ENCODE results near the gene SUPT5H.
A peak's percentile ranks its signal among the peaks of the same experiment; 100 is the strongest.

Gene SUPT5H

DNA sequence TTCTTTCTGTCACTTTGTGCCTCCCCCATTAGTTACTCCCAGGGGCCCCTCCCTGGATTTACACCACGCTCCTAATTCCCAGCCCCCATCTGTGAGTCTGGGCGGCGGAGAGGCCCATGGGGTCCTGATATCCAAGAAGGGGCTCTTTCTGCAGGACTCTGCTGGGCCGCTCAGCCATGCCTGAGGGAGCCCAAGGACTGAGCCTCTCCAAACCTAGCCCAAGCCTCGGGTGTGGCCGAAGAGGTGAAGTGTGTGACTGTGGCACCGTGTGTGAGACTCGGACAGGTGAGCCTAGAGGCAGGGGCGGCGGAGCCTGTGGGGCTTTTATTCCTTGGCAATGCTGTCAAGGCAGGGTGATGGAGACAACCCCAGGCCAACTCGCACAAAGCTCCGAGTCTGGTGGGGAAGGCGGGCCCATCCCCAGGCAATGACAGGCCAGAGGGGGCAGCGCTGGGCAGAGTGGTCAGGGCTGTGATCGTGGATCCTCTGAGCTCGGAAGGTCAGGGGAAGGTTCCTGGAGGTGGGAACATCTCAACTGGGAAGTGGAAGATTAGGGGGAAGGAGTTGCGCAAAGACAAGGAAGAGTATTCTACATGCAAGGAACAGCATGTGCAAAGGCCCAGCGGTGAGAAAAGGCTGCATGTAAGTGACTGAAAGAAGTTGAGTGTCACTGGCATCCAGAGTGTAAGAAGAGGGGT lies 31.3 kb upstream of the SUPT5H start:
- no peaks in the 10 kb centered on the region for H3K27me3 Mint-ChIP-seq
- no peaks in the 10 kb centered on the region for H3K9me3 Mint-ChIP-seq (ENCODE audit: low read depth)
- peak overlapping the region; percentile 87 for H3K4me3 Mint-ChIP-seq
- H3K36me3 Mint-ChIP-seq = no peaks in the 10 kb centered on the region
- H3K4me1 Mint-ChIP-seq (ENCODE audit: low read depth) = peaks cover 33% of the 10 kb centered on the region
- H3K27ac Mint-ChIP-seq = peak overlapping the region; percentile 72

DNA sequence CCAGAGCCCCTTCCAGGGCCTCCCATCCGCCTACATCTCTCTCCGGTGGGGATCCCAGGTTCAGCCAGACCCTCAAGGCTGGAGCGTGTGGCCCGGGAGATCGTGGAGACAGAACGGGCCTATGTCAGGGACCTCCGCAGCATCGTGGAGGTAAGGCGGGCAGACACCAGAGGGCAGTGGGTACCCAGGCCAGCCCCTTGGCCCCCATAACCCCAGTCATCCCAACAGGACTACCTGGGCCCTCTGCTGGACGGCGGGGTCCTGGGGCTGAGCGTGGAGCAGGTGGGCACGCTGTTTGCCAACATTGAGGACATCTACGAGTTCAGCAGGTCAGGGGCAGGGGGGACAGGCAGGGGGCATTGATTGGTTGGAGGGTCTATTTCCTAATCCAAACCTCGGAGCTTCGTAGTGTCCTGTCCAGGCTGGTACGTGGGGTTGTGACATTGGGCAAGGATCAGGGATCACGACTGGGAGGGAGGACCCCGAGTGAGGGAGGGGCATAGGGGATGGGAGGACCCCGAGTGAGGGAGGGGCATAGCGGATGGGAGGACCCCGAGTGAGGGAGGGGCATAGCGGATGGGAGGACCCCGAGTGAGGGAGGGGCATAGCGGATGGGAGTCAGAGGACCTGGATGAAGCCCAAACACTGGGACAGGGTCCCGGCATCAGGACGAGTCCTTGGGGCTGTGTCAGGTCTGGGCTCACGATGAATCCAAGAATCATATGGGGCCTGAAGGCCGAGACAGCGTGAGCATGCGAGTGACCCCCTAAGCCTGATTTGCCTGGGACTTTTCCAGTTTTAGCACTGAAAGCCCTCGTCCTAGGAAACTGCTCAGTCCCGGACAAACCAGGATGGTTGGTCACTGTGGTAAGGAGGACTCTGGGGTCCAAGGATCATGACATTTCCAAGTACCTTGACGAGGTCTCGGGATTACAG lies 30.0 kb upstream of the SUPT5H start:
- Mint-ChIP-seq H3K27ac (no peak overlapping the region), H3K27me3 (no peaks in the 10 kb centered on the region), H3K4me1 (ENCODE audit: low read depth) (peaks cover 30% of the 10 kb centered on the region), H3K36me3 (no peaks in the 10 kb centered on the region), H3K9me3 (ENCODE audit: low read depth) (no peaks in the 10 kb centered on the region), H3K4me3 (no peak overlapping the region)

DNA sequence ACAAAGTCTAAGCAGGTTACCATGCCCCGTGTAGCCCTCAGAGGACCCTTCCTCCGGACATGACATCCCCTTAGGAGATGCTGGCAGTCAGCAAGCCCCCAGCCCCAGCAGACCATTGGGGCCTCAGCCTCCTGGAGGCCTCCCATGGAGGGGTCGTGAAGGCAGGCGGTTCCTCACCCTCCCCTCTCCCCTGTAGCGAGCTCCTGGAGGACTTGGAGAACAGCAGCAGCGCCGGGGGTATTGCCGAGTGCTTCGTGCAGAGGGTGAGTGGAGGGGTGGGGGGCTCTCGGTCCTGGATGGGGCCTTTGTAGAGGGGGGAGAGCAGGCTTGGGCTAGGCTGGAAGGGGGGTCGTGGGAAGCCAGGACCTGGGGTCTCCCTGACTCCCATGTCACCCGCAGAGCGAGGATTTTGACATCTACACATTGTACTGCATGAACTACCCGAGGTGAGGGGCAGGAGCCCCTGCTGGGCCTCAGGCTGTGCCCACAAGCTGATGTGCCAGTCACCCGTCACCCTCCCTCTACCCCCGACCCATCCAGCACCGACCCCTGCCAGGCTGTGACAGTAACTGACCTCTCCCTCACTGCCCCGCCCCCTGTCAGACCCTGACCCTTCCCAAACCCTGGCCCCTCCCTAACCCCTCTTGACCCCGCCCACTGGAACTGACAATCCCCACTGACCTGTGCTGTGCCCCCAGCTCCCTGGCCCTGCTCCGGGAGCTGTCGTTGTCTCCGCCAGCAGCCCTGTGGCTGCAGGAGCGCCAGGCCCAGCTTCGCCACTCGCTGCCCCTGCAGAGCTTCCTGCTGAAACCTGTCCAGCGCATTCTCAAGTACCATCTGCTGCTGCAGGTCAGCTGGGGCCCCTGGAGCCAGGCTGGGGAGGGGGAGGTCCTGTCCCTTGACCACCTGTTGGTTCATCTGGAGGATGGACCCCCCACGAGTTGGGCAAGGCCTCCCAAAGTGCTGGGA lies 28.9 kb upstream of the SUPT5H start:
- H3K27ac Mint-ChIP-seq = no peak overlapping the region
- H3K4me3 Mint-ChIP-seq = no peak overlapping the region
- peaks cover 20% of the 10 kb centered on the region for H3K4me1 Mint-ChIP-seq (ENCODE audit: low read depth)
- H3K36me3 Mint-ChIP-seq = no peaks in the 10 kb centered on the region
- no peaks in the 10 kb centered on the region for H3K27me3 Mint-ChIP-seq
- no peaks in the 10 kb centered on the region for H3K9me3 Mint-ChIP-seq (ENCODE audit: low read depth)

DNA sequence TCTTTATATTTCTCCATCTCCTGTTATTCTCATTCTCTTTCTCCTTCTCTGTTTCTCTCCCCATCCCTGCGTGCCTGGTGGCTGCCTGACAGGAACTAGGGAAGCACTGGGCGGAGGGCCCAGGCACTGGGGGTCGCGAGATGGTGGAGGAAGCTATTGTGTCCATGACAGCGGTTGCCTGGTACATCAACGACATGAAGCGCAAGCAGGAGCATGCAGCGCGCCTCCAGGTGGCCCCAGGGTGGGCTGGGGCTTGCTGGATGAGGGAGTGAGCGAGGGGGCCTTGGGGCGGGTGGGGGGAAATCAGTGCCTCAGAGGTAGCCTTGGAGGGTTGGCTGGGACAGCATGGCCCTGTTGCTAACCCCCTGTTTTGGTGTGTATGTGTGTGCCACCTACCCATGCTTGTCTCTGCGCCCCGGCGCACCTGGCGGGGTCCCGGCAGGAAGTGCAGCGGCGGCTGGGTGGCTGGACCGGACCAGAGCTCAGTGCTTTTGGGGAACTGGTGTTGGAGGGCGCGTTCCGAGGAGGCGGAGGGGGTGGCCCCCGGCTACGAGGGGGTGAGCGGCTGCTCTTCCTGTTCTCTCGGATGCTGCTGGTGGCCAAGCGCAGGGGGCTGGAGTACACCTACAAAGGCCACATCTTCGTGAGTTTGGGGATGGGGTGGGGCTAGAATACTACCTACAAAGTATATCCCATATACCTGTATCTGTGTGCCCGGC lies 27.8 kb upstream of the SUPT5H start:
- no peak overlapping the region for H3K4me3 Mint-ChIP-seq
- no peaks in the 10 kb centered on the region for H3K27me3 Mint-ChIP-seq
- no peaks in the 10 kb centered on the region for H3K9me3 Mint-ChIP-seq (ENCODE audit: low read depth)
- H3K27ac Mint-ChIP-seq = peak overlapping the region; percentile 12
- H3K36me3 Mint-ChIP-seq = no peaks in the 10 kb centered on the region
- H3K4me1 Mint-ChIP-seq (ENCODE audit: low read depth) = peaks cover 13% of the 10 kb centered on the region

DNA sequence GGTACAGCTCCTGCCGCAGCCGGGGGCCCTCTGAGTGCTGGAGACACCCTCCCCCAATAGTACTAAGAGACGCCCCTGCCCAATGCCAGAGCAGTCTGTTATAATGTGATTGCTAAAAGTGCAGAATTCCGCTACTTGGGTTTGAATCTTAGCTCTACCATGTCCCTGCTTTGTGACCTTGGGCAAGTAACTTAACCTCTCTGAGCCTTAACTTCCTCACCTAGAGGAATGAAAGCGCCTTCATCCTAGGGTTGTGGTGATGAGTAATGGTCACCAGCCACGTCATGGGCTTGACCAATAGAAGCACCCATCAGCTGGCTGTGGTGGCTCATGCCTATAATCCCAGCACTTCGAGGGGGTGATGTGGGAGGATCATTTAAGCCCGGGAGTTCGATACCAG lies 26.4 kb upstream of the SUPT5H start:
- H3K36me3 Mint-ChIP-seq = no peaks in the 10 kb centered on the region
- no peaks in the 10 kb centered on the region for H3K27me3 Mint-ChIP-seq
- H3K27ac Mint-ChIP-seq = no peak overlapping the region
- no peak overlapping the region for H3K4me3 Mint-ChIP-seq
- peaks cover 8% of the 10 kb centered on the region for H3K4me1 Mint-ChIP-seq (ENCODE audit: low read depth)
- H3K9me3 Mint-ChIP-seq (ENCODE audit: low read depth) = no peaks in the 10 kb centered on the region

DNA sequence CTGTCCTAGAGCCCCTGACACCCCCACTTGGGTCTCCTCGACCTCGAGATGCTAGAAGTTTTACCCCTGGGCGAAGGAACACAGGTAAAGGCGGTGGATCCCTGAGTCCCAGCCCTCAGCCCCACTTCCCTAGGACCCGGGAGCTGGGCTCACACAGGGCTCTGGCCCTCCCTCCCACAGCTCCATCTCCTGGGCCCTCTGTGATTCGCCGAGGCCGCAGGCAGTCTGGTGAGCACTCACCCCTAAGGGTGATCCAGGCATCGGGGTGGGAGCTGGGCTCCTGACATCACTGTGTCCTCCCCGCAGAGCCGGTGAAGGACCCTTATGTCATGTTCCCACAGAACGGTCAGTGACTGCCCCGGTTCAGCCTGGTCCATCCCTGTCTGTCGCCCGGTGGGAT lies 24.6 kb upstream of the SUPT5H start:
- no peaks in the 10 kb centered on the region for H3K9me3 Mint-ChIP-seq (ENCODE audit: low read depth)
- H3K4me3 Mint-ChIP-seq = no peak overlapping the region
- H3K36me3 Mint-ChIP-seq = no peaks in the 10 kb centered on the region
- H3K4me1 Mint-ChIP-seq (ENCODE audit: low read depth) = no peaks in the 10 kb centered on the region
- H3K27ac Mint-ChIP-seq = no peak overlapping the region
- H3K27me3 Mint-ChIP-seq = no peaks in the 10 kb centered on the region

DNA sequence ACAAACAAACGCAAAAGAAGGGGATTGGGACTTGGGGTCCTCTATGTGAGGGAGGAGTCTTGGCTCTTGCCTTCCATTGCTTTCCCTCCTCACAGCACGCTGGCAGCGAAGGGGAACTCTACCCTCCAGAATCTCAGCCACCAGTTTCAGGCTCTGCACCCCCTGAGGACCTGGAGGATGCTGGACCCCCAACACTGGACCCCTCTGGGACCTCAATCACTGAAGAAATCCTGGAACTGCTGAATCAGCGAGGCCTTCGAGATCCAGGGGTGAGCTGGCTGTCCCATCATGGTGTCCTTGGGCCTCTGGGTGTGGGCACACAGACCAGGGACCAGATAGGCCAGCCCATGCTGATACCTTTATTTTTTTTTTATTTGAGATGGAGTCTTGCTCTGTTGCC lies 23.4 kb upstream of the SUPT5H start:
- Mint-ChIP-seq H3K27ac (no peak overlapping the region), H3K4me3 (no peak overlapping the region), H3K4me1 (ENCODE audit: low read depth) (no peaks in the 10 kb centered on the region), H3K9me3 (ENCODE audit: low read depth) (no peaks in the 10 kb centered on the region), H3K27me3 (no peaks in the 10 kb centered on the region), H3K36me3 (no peaks in the 10 kb centered on the region)

DNA sequence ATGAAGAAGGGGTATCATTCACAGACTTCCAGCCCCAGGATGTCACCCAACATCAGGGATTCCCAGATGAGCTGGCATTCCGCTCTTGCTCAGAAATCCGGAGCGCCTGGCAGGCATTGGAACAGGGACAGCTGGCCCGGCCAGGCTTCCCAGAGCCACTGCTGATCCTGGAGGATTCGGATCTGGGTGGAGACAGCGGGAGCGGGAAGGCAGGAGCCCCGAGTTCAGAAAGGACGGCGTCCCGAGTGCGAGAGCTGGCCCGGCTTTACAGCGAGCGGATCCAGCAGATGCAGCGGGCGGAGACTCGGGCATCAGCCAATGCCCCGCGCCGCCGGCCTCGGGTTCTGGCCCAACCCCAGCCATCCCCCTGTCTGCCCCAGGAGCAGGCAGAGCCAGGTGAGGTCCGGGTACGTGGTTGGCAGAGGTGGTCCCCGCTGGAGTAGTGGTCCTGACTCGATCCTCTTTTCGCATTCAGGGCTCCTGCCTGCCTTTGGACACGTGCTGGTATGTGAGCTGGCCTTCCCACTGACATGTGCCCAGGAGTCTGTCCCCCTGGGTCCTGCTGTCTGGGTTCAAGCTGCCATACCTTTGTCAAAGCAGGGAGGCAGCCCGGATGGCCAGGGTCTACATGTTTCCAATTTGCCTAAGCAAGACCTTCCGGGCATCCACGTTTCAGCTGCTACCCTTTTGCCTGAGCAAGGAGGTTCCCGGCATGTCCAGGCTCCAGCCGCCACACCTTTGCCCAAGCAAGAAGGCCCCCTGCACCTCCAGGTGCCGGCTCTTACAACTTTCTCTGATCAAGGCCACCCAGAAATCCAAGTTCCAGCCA lies 21.9 kb upstream of the SUPT5H start:
- Mint-ChIP-seq H3K4me3 (no peak overlapping the region), H3K4me1 (ENCODE audit: low read depth) (no peaks in the 10 kb centered on the region), H3K36me3 (no peaks in the 10 kb centered on the region), H3K27ac (no peak overlapping the region), H3K27me3 (no peaks in the 10 kb centered on the region), H3K9me3 (ENCODE audit: low read depth) (no peaks in the 10 kb centered on the region)

DNA sequence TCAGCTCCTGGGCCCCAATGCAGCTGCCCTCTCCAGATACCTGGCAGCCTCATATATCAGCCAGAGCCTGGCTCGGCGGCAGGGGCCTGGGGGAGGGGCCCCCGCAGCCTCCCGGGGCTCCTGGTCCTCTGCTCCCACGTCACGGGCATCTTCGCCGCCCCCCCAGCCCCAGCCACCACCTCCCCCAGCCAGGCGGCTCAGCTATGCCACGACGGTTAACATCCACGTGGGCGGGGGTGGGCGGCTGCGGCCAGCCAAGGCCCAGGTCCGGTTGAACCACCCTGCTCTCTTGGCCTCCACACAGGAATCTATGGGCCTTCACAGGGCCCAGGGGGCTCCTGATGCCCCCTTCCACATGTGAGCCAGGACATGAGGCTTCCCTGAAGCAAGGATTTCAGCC lies 20.4 kb upstream of the SUPT5H start:
- H3K4me1 Mint-ChIP-seq (ENCODE audit: low read depth) = no peaks in the 10 kb centered on the region
- H3K27ac Mint-ChIP-seq = no peak overlapping the region
- no peaks in the 10 kb centered on the region for H3K36me3 Mint-ChIP-seq
- H3K9me3 Mint-ChIP-seq (ENCODE audit: low read depth) = no peaks in the 10 kb centered on the region
- no peak overlapping the region for H3K4me3 Mint-ChIP-seq
- no peaks in the 10 kb centered on the region for H3K27me3 Mint-ChIP-seq

DNA sequence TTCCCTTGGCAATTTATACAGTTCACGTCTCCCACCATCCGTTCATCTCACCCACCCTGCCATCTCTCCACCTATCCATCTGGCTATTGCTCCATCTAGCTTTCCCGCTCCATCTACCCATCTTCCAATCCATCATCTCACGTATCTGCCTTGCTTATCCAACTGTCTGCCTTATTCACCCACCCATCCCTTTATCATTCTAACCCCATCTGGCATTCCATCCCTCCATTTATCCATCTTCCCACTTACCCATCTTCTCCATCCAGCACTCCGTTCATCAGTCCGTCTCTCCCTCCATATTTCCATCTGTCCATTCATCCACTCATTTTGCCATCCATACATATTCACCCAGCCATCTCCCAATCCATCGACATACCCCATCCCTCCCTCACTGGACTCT lies 19.6 kb upstream of the SUPT5H start:
- Mint-ChIP-seq H3K27me3 (no peaks in the 10 kb centered on the region), H3K4me1 (ENCODE audit: low read depth) (peaks cover 5% of the 10 kb centered on the region), H3K27ac (no peak overlapping the region), H3K9me3 (ENCODE audit: low read depth) (no peaks in the 10 kb centered on the region), H3K36me3 (no peaks in the 10 kb centered on the region), H3K4me3 (no peak overlapping the region)

DNA sequence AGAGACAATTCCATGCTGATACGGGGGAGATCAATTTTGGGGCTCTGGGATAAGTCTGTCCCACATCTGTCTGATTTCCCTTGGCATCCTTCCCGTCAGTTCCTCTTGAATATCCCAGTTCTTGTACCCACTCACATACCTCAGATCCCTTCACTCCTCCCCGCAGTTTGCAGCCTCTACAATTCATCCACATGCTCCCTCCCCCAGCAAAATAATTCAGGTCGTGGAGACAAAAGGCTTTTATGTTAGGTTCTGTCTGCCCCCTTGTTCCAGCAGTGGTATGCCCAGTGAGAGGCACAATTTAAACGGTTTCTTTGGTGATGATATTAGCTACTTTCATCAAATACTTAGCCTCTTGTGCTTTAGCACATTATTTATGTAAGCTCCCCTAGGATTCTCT lies 19.2 kb upstream of the SUPT5H start:
- peaks cover 9% of the 10 kb centered on the region for H3K4me1 Mint-ChIP-seq (ENCODE audit: low read depth)
- no peaks in the 10 kb centered on the region for H3K36me3 Mint-ChIP-seq

DNA sequence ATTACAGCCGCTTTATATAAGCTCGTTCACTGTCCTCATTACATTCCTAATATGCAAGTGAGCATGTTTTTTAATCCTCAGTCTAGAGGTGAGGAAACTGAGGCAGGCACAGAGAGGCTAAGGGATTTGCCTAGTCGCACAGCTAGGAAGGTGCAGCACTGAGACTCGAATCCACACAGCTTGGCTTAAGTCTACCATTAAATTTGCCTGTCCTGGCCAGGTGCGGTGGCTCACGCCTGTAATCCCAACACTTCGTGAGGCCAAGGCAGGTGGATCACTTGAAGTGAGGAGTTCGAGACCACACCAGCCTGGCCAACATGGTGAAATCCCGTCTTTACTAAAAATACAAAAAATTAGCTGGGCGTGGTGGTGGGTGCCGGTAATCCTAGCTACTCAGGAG lies 17.7 kb upstream of the SUPT5H start:
- Mint-ChIP-seq H3K4me3 (no peak overlapping the region), H3K27me3 (no peaks in the 10 kb centered on the region), H3K27ac (no peak overlapping the region), H3K4me1 (ENCODE audit: low read depth) (peaks cover 14% of the 10 kb centered on the region), H3K9me3 (ENCODE audit: low read depth) (no peaks in the 10 kb centered on the region), H3K36me3 (no peaks in the 10 kb centered on the region)

More for the DNA sequence above, 19.2 kb upstream of the SUPT5H start:
- H3K4me3 Mint-ChIP-seq = no peak overlapping the region
- no peak overlapping the region for H3K27ac Mint-ChIP-seq
- H3K27me3 Mint-ChIP-seq = no peaks in the 10 kb centered on the region
- H3K9me3 Mint-ChIP-seq (ENCODE audit: low read depth) = no peaks in the 10 kb centered on the region

DNA sequence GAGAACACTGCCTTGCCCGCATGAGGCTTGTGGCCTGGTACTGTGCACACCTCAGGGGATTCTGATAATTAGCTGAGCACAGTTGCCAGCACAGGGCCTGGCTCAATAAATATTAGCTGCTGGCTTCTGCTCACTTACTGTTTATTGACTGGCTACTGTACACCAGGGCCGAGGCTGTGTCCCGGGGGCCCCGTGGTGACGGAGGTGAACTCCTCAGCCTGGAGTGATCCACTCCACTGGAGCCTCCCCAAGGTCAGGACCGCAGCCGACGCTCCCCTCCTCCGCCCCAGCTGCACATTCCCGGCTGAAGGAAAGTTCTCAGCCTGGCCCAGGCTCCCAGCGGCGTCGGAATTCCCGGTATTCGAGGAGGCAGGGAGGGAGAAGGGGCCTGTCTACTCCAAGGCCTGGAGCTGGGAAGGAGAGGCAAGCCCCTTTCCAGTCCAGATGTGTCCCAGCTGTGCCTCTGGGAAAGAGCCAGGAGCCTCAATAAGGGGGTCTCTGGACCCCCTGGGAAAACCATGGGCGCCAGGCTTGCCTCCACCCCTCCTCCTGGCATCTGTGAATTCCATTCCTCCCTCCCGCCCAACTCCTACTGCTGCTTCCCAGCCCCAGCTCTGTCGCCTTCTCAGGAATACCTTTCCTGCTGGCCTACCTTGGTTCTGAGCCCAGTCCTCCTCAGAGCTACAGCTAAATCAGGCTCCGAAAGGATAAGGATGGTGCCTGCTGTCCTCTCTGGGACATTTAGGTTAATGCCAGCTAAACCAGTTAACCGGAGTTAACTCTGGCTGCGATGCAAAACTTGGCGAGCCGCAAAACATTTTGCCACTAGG lies 16.9 kb upstream of the SUPT5H start:
- Mint-ChIP-seq H3K4me3 (no peak overlapping the region), H3K36me3 (no peaks in the 10 kb centered on the region), H3K4me1 (ENCODE audit: low read depth) (peaks cover 21% of the 10 kb centered on the region), H3K27ac (no peak overlapping the region), H3K27me3 (no peaks in the 10 kb centered on the region), H3K9me3 (ENCODE audit: low read depth) (no peaks in the 10 kb centered on the region)

All from activated naive CD8-positive, alpha-beta T cell (primary cell).